ENCODE data around the gene PARD3B. TPM values are rescaled to one million over a fixed set of nuclear protein-coding genes. Genes with fewer than 3 reads are reported as not detected.

PARD3B gene
- total RNA-seq, 1 experiment from 2014 or later: 5.1 TPM

DNA sequence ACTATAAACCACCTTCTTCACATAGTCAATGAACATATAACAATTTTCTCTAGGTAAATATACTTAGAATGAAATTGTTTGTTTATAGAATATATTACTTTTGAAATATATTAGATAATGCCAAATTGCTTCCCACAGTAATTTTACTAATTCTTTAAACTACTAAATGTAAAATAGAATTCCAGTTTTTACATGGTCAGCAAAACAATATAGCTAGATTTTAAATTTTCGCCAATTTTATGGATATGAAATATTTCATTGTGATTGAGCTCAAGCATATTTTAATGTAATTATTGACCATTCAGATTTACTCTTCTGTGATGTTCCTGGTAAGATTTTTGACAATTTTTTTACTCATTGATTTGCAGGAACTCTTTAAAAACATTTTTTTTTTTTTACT is 444.6 kb downstream of the PARD3B start:
- H3K4me1 ChIP-seq: no peaks in the 10 kb centered on the region
- H3K36me3 ChIP-seq: no peaks in the 10 kb centered on the region
- H3K27ac ChIP-seq: no peak overlapping the region
- H3K4me3 ChIP-seq: no peak overlapping the region
- no peaks in the 10 kb centered on the region for H3K9me3 ChIP-seq (replicated peaks)
- no peak for DNase-seq
- H3K27me3 ChIP-seq: no peaks in the 10 kb centered on the region

DNA sequence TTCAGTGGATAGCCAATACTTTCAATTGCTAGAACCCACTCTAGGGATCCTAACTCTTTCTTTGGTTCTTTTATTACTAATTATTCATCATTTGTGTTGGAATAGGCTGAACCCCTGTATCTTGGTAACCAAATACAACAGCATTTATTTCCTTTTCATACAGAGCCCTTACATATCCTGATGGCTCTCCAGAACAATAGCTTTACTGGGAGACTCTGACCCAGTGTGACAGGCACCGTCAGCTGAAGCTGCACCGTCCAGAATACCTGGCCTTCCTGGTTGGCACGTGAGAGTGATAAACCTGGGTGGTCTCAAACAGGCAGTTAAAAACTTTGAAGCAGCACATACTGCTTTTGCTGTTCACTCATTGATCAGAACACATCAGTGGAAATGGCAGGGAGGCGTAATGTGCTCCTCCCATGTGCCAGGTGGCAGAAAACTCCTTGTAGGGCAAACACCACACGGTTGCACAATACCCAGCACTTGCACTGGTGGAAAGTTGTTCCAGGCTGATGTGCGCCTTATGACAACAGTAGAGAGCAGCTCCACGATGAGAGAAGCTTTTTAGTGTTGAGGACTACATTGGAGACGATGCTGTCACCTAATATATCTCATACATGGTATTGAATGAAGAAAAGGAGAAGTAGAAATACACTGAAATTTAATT is 456.2 kb downstream of the PARD3B start:
- H3K9me3 ChIP-seq (replicated peaks): no peaks in the 10 kb centered on the region; the same call in 1 of the 2 replicates
- H3K27me3 ChIP-seq: no peaks in the 10 kb centered on the region
- H3K4me1 ChIP-seq: no peaks in the 10 kb centered on the region
- no peak overlapping the region for H3K27ac ChIP-seq
- peak in 1 of 2 experiments; percentile 22 for DNase-seq
- no peak overlapping the region for H3K4me3 ChIP-seq
- H3K36me3 ChIP-seq: no peaks in the 10 kb centered on the region

- Histone ChIP-seq H3K4me1 (no peaks in the 10 kb centered on the region), H3K27me3 (no peaks in the 10 kb centered on the region), H3K9me3 (replicated peaks) (no peaks in the 10 kb centered on the region; the same call in none of the 2 replicates), H3K36me3 (no peaks in the 10 kb centered on the region), H3K27ac (no peak overlapping the region), H3K4me3 (no peak overlapping the region)
- DNase-seq: no peak
Measured at GRCh38 chr2:205002390-205002789, 457.1 kb downstream of the PARD3B start.

DNA sequence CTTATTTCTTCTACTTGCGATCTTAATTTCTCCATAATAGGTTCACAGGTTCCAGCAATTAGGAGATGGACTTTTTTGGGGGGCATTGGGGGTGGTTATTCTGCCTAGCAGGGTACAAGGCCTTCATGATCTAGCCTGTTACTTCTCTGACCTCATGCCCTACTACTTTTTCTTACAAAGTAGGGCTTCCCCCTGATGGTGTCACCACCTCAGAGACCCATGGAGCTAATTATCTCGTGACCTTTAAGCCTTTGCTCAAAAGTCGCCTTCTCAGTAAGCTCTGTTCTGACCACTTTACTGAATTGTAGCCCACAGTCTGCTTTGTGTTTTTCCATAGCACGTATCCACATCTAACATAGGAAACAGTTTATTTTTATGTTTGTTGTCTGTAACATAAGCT is 458.0 kb downstream of the PARD3B start:
- Histone ChIP-seq H3K27me3 (no peaks in the 10 kb centered on the region), H3K4me3 (no peak overlapping the region), H3K9me3 (replicated peaks) (no peaks in the 10 kb centered on the region; the same call in none of the 2 replicates), H3K36me3 (no peaks in the 10 kb centered on the region), H3K27ac (no peak overlapping the region), H3K4me1 (no peaks in the 10 kb centered on the region)
- no peak for DNase-seq

GRCh38 chr2:205010196-205010595 is 464.9 kb downstream of the PARD3B start:
- no peak for DNase-seq
- Histone ChIP-seq H3K4me1 (peaks cover 3% of the 10 kb centered on the region; the same call in 1 of the 2 replicates), H3K9me3 (replicated peaks) (no peaks in the 10 kb centered on the region; the same call in none of the 2 replicates), H3K36me3 (no peaks in the 10 kb centered on the region), H3K4me3 (no peak overlapping the region), H3K27ac (no peak overlapping the region), H3K27me3 (no peaks in the 10 kb centered on the region)

- no peak overlapping the region for H3K4me3 ChIP-seq
- H3K9me3 ChIP-seq (replicated peaks): no peaks in the 10 kb centered on the region; the same call in none of the 2 replicates
- H3K27me3 ChIP-seq: no peaks in the 10 kb centered on the region
- no peak for DNase-seq
- no peaks in the 10 kb centered on the region for H3K36me3 ChIP-seq
- peaks cover 3% of the 10 kb centered on the region; the same call in 1 of the 2 replicates for H3K4me1 ChIP-seq
- no peak overlapping the region for H3K27ac ChIP-seq
Measured at GRCh38 chr2:205011031-205011430, 465.8 kb downstream of the PARD3B start.

DNA sequence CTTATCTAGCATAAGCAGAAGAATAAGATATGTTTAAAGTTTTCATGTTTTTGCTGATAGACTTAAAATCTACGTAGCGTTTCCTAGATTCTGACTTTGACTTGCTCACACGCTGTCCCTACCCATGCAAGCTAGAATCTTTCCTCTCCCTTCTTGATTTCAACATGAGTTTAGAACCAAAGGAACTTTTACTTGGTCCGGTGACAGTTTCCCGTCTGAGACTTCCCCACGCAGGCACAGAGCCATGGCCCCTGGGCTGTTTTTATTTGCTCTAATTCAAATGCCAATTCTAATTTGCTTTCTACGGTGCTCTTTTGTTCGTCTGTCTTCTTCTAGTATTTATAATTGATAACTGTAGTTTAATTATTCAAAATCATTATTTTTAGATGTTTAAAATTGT is 467.7 kb downstream of the PARD3B start:
- no peaks in the 10 kb centered on the region for H3K27me3 ChIP-seq
- H3K4me1 ChIP-seq: peaks cover 8% of the 10 kb centered on the region
- no peak overlapping the region for H3K27ac ChIP-seq
- no peaks in the 10 kb centered on the region; the same call in 1 of the 2 replicates for H3K9me3 ChIP-seq (replicated peaks)
- H3K4me3 ChIP-seq: no peak overlapping the region
- H3K36me3 ChIP-seq: no peaks in the 10 kb centered on the region
- DNase-seq: no peak

DNA sequence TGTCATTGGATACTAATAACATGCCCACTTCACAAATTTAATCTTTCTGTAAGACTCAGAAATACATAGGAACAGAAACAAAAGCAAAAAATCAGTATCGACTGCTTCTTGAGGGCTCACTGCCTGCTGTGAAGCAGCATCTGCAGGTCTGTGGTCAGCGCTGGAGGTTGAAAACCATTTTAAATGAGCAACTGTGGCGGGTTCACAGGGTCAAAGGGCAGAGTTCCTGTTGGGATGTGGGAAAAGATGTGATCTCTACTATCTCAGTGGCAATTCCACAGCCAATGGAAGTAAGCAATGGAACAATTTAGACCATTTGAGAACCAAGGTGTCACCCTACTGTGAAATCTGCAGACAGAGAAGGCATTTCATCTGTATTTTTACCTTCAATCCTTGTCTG is 468.3 kb downstream of the PARD3B start:
- H3K4me1 ChIP-seq: peaks cover 8% of the 10 kb centered on the region
- H3K9me3 ChIP-seq (replicated peaks): no peaks in the 10 kb centered on the region
- no peaks in the 10 kb centered on the region for H3K27me3 ChIP-seq
- DNase-seq: no peak
- H3K4me3 ChIP-seq: no peak overlapping the region
- H3K27ac ChIP-seq: no peak overlapping the region
- H3K36me3 ChIP-seq: no peaks in the 10 kb centered on the region

GRCh38 chr2:205014201-205014600 is 468.9 kb downstream of the PARD3B start:
- no peaks in the 10 kb centered on the region for H3K9me3 ChIP-seq (replicated peaks)
- DNase-seq: no peak
- no peak overlapping the region for H3K4me3 ChIP-seq
- no peaks in the 10 kb centered on the region for H3K27me3 ChIP-seq
- H3K36me3 ChIP-seq: no peaks in the 10 kb centered on the region
- no peak overlapping the region for H3K27ac ChIP-seq
- H3K4me1 ChIP-seq: peaks cover 8% of the 10 kb centered on the region

DNA sequence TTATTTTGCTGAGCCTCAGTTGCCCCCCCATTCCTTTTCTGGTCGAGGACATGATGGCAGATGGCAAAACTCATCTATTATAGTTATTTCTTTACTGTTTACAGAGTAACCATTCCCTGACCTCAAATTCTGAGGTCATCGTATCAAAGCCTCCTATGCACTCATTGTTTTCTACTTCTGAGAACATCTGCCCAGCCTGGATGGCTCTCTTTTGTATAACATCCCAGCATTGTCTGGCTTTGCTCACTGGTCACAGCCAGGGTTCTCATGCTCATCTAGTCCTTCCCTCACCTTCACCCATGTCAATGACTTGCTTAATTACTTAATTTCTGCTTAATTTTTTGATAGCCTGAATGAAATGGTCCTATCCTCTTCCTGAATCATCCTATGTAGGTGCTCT is 472.1 kb downstream of the PARD3B start:
- no peaks in the 10 kb centered on the region for H3K9me3 ChIP-seq (replicated peaks)
- peaks cover 5% of the 10 kb centered on the region; the same call in 1 of the 2 replicates for H3K4me1 ChIP-seq
- H3K27me3 ChIP-seq: no peaks in the 10 kb centered on the region
- H3K27ac ChIP-seq: 0 out of 2 replicates have a peak overlapping the region, but pooled peaks have one; percentile 9
- no peaks in the 10 kb centered on the region for H3K36me3 ChIP-seq
- peak in 1 of 2 experiments; percentile 33 for DNase-seq
- no peak overlapping the region for H3K4me3 ChIP-seq

- H3K27me3 ChIP-seq: no peaks in the 10 kb centered on the region
Measured at GRCh38 chr2:205017912-205018311, 472.6 kb downstream of the PARD3B start.

GRCh38 chr2:205020673-205021072 is 475.4 kb downstream of the PARD3B start:
- no peak overlapping the region for H3K27ac ChIP-seq
- no peak overlapping the region for H3K4me3 ChIP-seq
- no peak for DNase-seq
- peaks cover 8% of the 10 kb centered on the region for H3K4me1 ChIP-seq
- no peaks in the 10 kb centered on the region for H3K36me3 ChIP-seq
- no peaks in the 10 kb centered on the region for H3K9me3 ChIP-seq (replicated peaks)
- no peaks in the 10 kb centered on the region for H3K27me3 ChIP-seq

More at GRCh38 chr2:205017912-205018311, 472.6 kb downstream of the PARD3B start:
- H3K4me1 ChIP-seq: peaks cover 5% of the 10 kb centered on the region; the same call in 1 of the 2 replicates
- no peak for DNase-seq
- no peaks in the 10 kb centered on the region for H3K36me3 ChIP-seq
- no peak overlapping the region for H3K27ac ChIP-seq
- no peak overlapping the region for H3K4me3 ChIP-seq
- no peaks in the 10 kb centered on the region for H3K9me3 ChIP-seq (replicated peaks)

- H3K27me3 ChIP-seq: no peaks in the 10 kb centered on the region
- no peak overlapping the region for H3K27ac ChIP-seq
- no peaks in the 10 kb centered on the region for H3K36me3 ChIP-seq
- no peak overlapping the region for H3K4me3 ChIP-seq
- peaks cover 3% of the 10 kb centered on the region; the same call in 1 of the 2 replicates for H3K4me1 ChIP-seq
- DNase-seq: no peak
- H3K9me3 ChIP-seq (replicated peaks): no peaks in the 10 kb centered on the region
Measured at GRCh38 chr2:205022841-205023240, 477.6 kb downstream of the PARD3B start.

GRCh38 chr2:205024822-205025518 is 479.7 kb downstream of the PARD3B start:
- Histone ChIP-seq H3K27ac (peak overlapping the region; percentile 67), H3K27me3 (no peaks in the 10 kb centered on the region), H3K36me3 (no peaks in the 10 kb centered on the region), H3K9me3 (replicated peaks) (no peaks in the 10 kb centered on the region), H3K4me1 (peaks cover 3% of the 10 kb centered on the region; the same call in 1 of the 2 replicates), H3K4me3 (peak overlapping the region; percentile 49)
- DNase-seq: peak; percentile 63 to 78

GRCh38 chr2:205025580-205026240 is 480.4 kb downstream of the PARD3B start:
- H3K27ac ChIP-seq: peak overlapping the region; percentile 67
- H3K4me3 ChIP-seq: peak overlapping the region; percentile 49

More at GRCh38 chr2:205025580-205026240, 480.4 kb downstream of the PARD3B start:
- peak in 1 of 2 experiments; percentile 27 for DNase-seq
- Histone ChIP-seq H3K4me1 (peaks cover 3% of the 10 kb centered on the region; the same call in 1 of the 2 replicates), H3K36me3 (no peaks in the 10 kb centered on the region), H3K27me3 (no peaks in the 10 kb centered on the region), H3K9me3 (replicated peaks) (no peaks in the 10 kb centered on the region)
